Peyer's patch (tissue), 4 donors: ENCODE results near the gene APPBP2. TPM values are rescaled to one million over a fixed set of nuclear protein-coding genes. Genes with fewer than 3 reads are reported as not detected.

Source experiments
- DNase-seq, 3 donors: peaks; one replicate each; pipeline ENCODE4 v3.0.0-alpha.2; 2017 to 2019
- H3K27ac ChIP-seq, 4 donors: fragments of 200-600 bp; sonication (generic); one replicate each; pipeline ENCODE4 v1.5.1; 2016 to 2019
- H3K27me3 ChIP-seq, 2 donors: fragments of 200-600 bp; sonication (generic); one replicate each; pipeline ENCODE4 v1.5.1; 2019
- H3K36me3 ChIP-seq, 3 donors: fragments of 200-600 bp; sonication (generic); one replicate each; pipeline ENCODE4 v1.5.1; 2016 to 2019
- H3K4me1 ChIP-seq, 4 donors: fragments of 200-600 bp; sonication (generic); one replicate each; pipeline ENCODE4 v1.5.1; 2016 to 2019
- H3K4me3 ChIP-seq, 4 donors: fragments of 200-600 bp; sonication (generic); 1 replicate in 3 of 4; 2 replicates in 1 of 4; pipeline ENCODE4 v1.5.1; 2016 to 2019; ENCODE audit warnings: mild to moderate bottlenecking in 1 of 4
- H3K9me3 ChIP-seq, 4 donors: fragments of 200-600 bp; sonication (generic); one replicate each; pipeline ENCODE4 v1.5.1; 2016 to 2019; ENCODE audit warnings: mild to moderate bottlenecking in 1 of 4
- CTCF ChIP-seq, 6 experiments: fragments of 450-650 bp in 4 of 6; fragments of 200-600 bp in 2 of 6; sonication (generic) in 1 of 6; IDR thresholded peaks; one replicate each; pipeline ENCODE4 v1.5.1; 2017 to 2019; ENCODE audit warnings: antibody characterized with exemption in 6 of 6, mild to moderate bottlenecking in 3 of 6, moderate library complexity in 1 of 6
- POLR2A ChIP-seq, 2 donors: fragments of 450-650 bp; IDR thresholded peaks; one replicate each; pipeline ENCODE4 v1.5.1; 2017; ENCODE audit warnings: antibody characterized with exemption in 2 of 2, mild to moderate bottlenecking in 2 of 2, moderate library complexity in 2 of 2
- total RNA-seq, 4 donors: library from RNA; depleted of rRNA; stranded (reverse); fragments of >200 nt; gene quantifications; one replicate each; pipeline ENCODE4 v1.1.0, GENCODE V29; 2016

Gene APPBP2
- total RNA-seq, 4 donors from 2014 or later = 14.0 to 18.4 (median 15.4) TPM

- no peak for DNase-seq
- H3K4me1 ChIP-seq = no peaks in the 10 kb centered on the region
- TF ChIP-seq CTCF (IDR thresholded peaks at IDR 0.05) (no peak), POLR2A (IDR thresholded peaks at IDR 0.05) (no peak)
Observed at GRCh38 chr17:60416368-60416925, 109.6 kb downstream of the APPBP2 start.

GRCh38 chr17:60415146-60415545 is 110.9 kb downstream of the APPBP2 start:
- no peak overlapping the region for H3K4me3 ChIP-seq
- H3K36me3 ChIP-seq = no peaks in the 10 kb centered on the region
- no peaks in the 10 kb centered on the region for H3K4me1 ChIP-seq
- H3K9me3 ChIP-seq = no peaks in the 10 kb centered on the region
- DNase-seq = no peak
- H3K27ac ChIP-seq = no peak overlapping the region
- no peak for TF ChIP-seq POLR2A (IDR thresholded peaks at IDR 0.05)
- no peak for TF ChIP-seq CTCF (IDR thresholded peaks at IDR 0.05)
- H3K27me3 ChIP-seq = no peaks in the 10 kb centered on the region

More at GRCh38 chr17:60416368-60416925, 109.6 kb downstream of the APPBP2 start:
- Histone ChIP-seq H3K36me3 (no peaks in the 10 kb centered on the region), H3K4me3 (no peak overlapping the region), H3K27ac (no peak overlapping the region), H3K9me3 (no peaks in the 10 kb centered on the region), H3K27me3 (no peaks in the 10 kb centered on the region)

DNA sequence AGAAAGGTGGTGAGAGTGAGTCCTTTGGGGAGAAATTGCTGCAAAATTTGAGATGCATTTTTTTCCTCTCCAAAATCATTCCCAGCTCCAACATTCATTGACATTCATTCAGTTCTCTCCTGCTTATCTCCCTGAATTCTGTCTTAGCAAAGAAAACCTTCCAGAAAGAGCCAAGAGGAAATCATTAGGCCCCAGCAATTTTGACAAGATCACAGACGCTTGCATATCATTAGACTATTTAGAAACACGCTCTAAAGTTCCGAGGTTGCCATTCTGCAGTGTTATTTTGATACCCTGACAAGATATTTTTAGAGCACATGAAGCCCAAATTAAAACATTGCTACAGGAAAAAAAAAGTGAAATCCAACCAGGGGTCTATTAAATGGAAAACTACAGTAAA is 113.3 kb downstream of the APPBP2 start:
- no peak for DNase-seq
- Histone ChIP-seq H3K4me3 (no peak overlapping the region), H3K4me1 (no peaks in the 10 kb centered on the region), H3K27me3 (no peaks in the 10 kb centered on the region), H3K27ac (no peak overlapping the region), H3K9me3 (no peaks in the 10 kb centered on the region), H3K36me3 (no peaks in the 10 kb centered on the region)
- TF ChIP-seq POLR2A (IDR thresholded peaks at IDR 0.05) (no peak), CTCF (IDR thresholded peaks at IDR 0.05) (no peak)

DNA sequence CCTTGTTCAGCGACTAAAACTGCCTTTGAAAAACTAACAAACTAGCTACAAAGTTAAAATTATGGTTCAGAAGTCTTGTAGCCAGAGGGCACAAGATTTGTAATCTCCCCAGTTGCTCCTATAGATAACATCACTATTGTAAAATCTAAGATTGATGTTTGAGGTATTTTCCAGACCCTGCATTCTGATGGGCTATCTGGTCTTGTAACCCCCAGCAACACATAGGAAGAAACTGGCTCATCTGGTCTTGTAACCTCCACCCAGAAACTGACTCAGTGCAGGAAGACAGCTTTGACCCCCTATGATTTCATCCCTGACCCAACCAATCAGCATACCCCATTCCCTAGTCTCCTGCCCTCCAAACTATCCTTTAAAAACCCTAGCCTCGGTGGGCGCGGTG is 116.0 kb downstream of the APPBP2 start:
- Histone ChIP-seq H3K27ac (no peak overlapping the region), H3K36me3 (no peaks in the 10 kb centered on the region), H3K4me3 (no peak overlapping the region), H3K9me3 (no peaks in the 10 kb centered on the region), H3K27me3 (no peaks in the 10 kb centered on the region), H3K4me1 (no peaks in the 10 kb centered on the region)
- no peak for TF ChIP-seq CTCF (IDR thresholded peaks at IDR 0.05)
- TF ChIP-seq POLR2A (IDR thresholded peaks at IDR 0.05) = no peak
- DNase-seq = no peak

DNA sequence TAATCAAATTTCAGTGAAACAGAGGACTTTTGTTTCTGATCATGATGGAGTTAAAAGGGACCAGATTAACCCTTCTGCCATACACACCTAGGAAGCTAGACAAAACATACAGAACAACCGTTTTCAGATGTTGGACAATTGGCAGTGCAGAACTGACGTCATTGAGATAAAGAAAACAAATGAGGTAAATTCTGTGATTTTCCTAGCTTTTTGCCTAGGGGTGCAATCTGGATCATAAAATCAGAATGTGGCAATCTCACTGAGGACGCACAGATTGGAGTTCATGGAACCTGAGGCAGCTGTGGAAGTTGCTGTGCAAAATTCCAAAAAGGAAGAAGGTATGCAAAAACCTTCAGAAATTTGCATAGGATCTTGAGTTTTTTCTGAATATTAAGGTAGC is 119.2 kb downstream of the APPBP2 start:
- DNase-seq = no peak
- Histone ChIP-seq H3K9me3 (no peaks in the 10 kb centered on the region), H3K4me3 (no peak overlapping the region), H3K4me1 (no peaks in the 10 kb centered on the region), H3K27ac (no peak overlapping the region), H3K36me3 (no peaks in the 10 kb centered on the region), H3K27me3 (no peaks in the 10 kb centered on the region)
- TF ChIP-seq CTCF (IDR thresholded peaks at IDR 0.05) (no peak), POLR2A (IDR thresholded peaks at IDR 0.05) (no peak)

- no peak overlapping the region for H3K27ac ChIP-seq
- H3K9me3 ChIP-seq = no peaks in the 10 kb centered on the region
- no peaks in the 10 kb centered on the region for H3K4me1 ChIP-seq
- TF ChIP-seq CTCF (IDR thresholded peaks at IDR 0.05) (no peak), POLR2A (IDR thresholded peaks at IDR 0.05) (no peak)
- H3K36me3 ChIP-seq = no peaks in the 10 kb centered on the region
- DNase-seq = no peak
- no peak overlapping the region for H3K4me3 ChIP-seq
- H3K27me3 ChIP-seq = no peaks in the 10 kb centered on the region
Observed at GRCh38 chr17:60403962-60404361, 122.1 kb downstream of the APPBP2 start.
